Daoy (cell line): ENCODE results near the gene TWF1. TPM values are rescaled to one million over a fixed set of nuclear protein-coding genes. Genes with fewer than 3 reads are reported as not detected.

Source experiments
- total RNA-seq: library from RNA; depleted of rRNA; stranded (reverse); fragments of >200 nt; shearing (Covaris generic); gene quantifications from 2 replicates; pipeline ENCODE4 v1.2.3, GENCODE V29; 2014; rRNA removed

The TWF1 gene
- total RNA-seq, 1 experiment from 2014 or later: 202 TPM

Other genes starting within 250 kb of the TWF1 start
- gene PUS7L, start 47.5 kb downstream of the TWF1 start, total RNA-seq: 22.0 and 22.9 TPM in 2 replicates
- 17.5 and 32.2 TPM in 2 replicates for gene IRAK4, start 47.4 kb downstream of the TWF1 start, total RNA-seq
- gene TMEM117, start 29.8 kb upstream of the TWF1 start, total RNA-seq: 2.3 and 3.6 TPM in 2 replicates